ENCODE data around the gene SCNN1B. TPM values are rescaled to one million over a fixed set of nuclear protein-coding genes. Genes with fewer than 3 reads are reported as not detected.
"Not testable (repeated sequence)": the region's sequence is repeated elsewhere in the genome, so short reads cannot be mapped to it uniquely, and the experiment has no call there.

The SCNN1B gene
- total RNA-seq, 2 donors from 2014 or later, result 0.16 to 0.26 TPM

DNA sequence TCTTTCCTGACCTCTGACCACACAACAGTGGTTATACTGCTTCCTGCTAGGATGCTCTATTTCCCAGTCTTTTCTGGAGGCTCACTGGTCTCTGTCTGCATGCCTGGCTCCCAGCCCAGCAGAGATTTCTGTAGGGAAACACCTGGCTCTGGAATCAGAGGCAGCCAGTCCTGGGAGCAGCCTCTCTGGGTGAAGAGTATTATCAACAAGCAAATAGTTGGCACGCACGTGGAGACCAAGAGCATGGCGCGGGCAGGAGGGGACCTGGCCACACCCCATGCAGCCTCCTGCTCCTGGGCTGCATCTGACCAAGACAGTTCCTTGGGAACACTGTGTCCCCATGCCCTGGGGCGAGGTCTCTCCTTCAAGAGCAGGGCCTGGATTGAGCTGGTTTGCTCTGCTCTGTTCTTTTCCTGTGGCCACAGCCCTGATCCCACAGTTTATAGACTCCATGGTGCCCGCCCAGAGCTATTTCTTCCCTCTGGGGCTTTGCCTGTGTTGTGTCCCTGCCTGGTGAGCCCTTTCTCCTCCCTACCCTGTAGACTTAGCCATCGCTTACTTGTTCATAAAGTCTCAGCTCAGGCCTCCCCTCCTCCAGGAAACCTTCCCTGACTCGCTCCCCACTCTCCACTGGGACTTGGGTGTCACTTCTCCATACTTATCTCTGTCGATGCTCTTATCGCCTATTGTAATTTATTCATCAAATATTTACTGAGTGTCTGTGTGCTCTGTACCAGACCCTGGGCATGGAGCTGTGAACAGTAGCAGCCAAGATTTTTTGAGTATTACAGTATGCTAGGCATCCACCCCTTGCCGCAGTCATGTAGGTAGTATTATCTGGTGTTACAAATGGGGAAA is 60.6 kb downstream of the SCNN1B start:
- H3K4me3 ChIP-seq, result no peak overlapping the region
- no peaks in the 10 kb centered on the region for H3K36me3 ChIP-seq
- H3K27me3 ChIP-seq, result no peaks in the 10 kb centered on the region
- TF ChIP-seq CTCF (IDR thresholded peaks at IDR 0.05), result no peak
- H3K9me3 ChIP-seq, result no peaks in the 10 kb centered on the region
- DNase-seq (ENCODE audit: low spot score), result no peak
- peaks cover 0 to 6% of the 10 kb centered on the region in 2 donors for H3K4me1 ChIP-seq
- peak overlapping the region; percentile 12 to 48 for H3K27ac ChIP-seq

GRCh38 chr16:23365602-23366240 is 63.6 kb downstream of the SCNN1B start:
- Histone ChIP-seq H3K4me3 (no peak overlapping the region), H3K36me3 (no peaks in the 10 kb centered on the region), H3K9me3 (no peaks in the 10 kb centered on the region), H3K4me1 (peaks cover 0 to 6% of the 10 kb centered on the region in 2 donors), H3K27ac (no peak overlapping the region), H3K27me3 (no peaks in the 10 kb centered on the region)
- DNase-seq (ENCODE audit: low spot score), result no peak
- no peak for TF ChIP-seq CTCF (IDR thresholded peaks at IDR 0.05)

- not testable (repeated sequence) for H3K4me3 ChIP-seq; H3K9me3 ChIP-seq; H3K27ac ChIP-seq; DNase-seq (ENCODE audit: low spot score); H3K27me3 ChIP-seq; H3K4me1 ChIP-seq; H3K36me3 ChIP-seq
Observed at GRCh38 chr16:23366341-23366740, 64.2 kb downstream of the SCNN1B start.

- no peaks in the 10 kb centered on the region for H3K9me3 ChIP-seq
- no peak for DNase-seq (ENCODE audit: low spot score)
Observed at GRCh38 chr16:23367564-23367963, 65.5 kb downstream of the SCNN1B start.

DNA sequence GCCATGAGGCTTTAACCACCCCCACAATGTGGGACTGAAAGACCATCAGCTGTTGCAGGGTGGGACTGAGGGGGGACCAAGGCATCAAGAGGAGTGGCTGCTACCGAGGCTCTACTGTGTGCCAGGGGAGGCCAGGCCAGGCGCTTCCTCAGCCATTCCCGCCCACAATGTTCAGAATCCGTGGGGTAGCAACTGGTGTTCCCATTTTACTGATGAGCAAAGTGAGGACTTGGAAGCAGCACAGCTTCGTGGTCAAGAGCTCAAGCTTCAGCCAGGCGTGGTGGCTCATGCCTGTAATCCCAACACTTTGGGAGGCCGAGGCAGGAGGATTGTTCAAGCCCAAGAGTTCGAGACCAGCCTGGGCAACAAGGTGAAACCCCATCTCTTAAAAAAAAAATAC is 65.9 kb downstream of the SCNN1B start:
- no peak for TF ChIP-seq CTCF (IDR thresholded peaks at IDR 0.05)
- no peaks in the 10 kb centered on the region for H3K36me3 ChIP-seq
- H3K4me1 ChIP-seq, result no peaks in the 10 kb centered on the region
- H3K4me3 ChIP-seq, result no peak overlapping the region
- no peak for DNase-seq (ENCODE audit: low spot score)
- H3K27me3 ChIP-seq, result no peaks in the 10 kb centered on the region
- no peak overlapping the region for H3K27ac ChIP-seq
- H3K9me3 ChIP-seq, result no peaks in the 10 kb centered on the region

More at GRCh38 chr16:23367564-23367963, 65.5 kb downstream of the SCNN1B start:
- Histone ChIP-seq H3K4me3 (no peak overlapping the region), H3K4me1 (peaks cover 0 to 4% of the 10 kb centered on the region in 2 donors), H3K27ac (no peak overlapping the region), H3K27me3 (no peaks in the 10 kb centered on the region), H3K36me3 (no peaks in the 10 kb centered on the region)
- no peak for TF ChIP-seq CTCF (IDR thresholded peaks at IDR 0.05)

DNA sequence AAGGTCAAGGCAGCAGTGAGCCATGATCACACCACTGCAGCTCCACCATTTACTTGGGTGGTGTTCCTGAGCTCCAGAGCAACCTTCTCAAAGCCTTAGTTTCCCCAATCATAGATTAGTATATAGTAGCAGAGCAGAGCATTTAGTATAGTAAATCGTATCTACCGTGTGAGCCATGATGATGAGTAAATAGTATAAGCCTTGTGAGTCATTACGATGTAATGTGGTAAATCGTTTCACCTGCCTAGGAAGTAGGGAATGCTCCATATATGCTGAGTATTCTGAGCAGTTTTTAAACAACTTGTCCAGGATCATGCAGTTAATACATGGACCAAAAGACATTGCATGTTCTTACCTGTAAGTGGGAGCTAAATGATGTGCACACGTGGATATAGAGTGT is 66.4 kb downstream of the SCNN1B start:
- no peak for TF ChIP-seq CTCF (IDR thresholded peaks at IDR 0.05)
- Histone ChIP-seq H3K27me3 (no peaks in the 10 kb centered on the region), H3K9me3 (no peaks in the 10 kb centered on the region), H3K4me3 (no peak overlapping the region), H3K27ac (no peak overlapping the region), H3K4me1 (no peaks in the 10 kb centered on the region), H3K36me3 (no peaks in the 10 kb centered on the region)
- no peak for DNase-seq (ENCODE audit: low spot score)

All from right atrium auricular region (tissue), 2 donors.